HUES64 (cell line): ENCODE measurements around the gene TNFRSF8.

Source experiments
- H3K27ac ChIP-seq: 2 replicates; pipeline ENCODE4 v1.7.0; 2013; ENCODE audit warnings: low read depth, low read length, inconsistent platforms
- H3K27me3 ChIP-seq: 2 replicates; pipeline ENCODE4 v1.6.1; 2013; ENCODE audit warnings: mild to moderate bottlenecking, low read length; ENCODE audit not compliant: insufficient read depth
- H3K36me3 ChIP-seq: 2 replicates; pipeline ENCODE4 v1.6.1; 2013; ENCODE audit warnings: mild to moderate bottlenecking, low read length; ENCODE audit not compliant: insufficient read depth
- H3K4me1 ChIP-seq: 2 replicates; pipeline ENCODE4 v1.6.1; 2013; ENCODE audit warnings: mild to moderate bottlenecking, low read length, moderate library complexity; ENCODE audit not compliant: insufficient read depth
- H3K4me3 ChIP-seq: 2 replicates; pipeline ENCODE4 v1.5.1; 2013; ENCODE audit warnings: mild to moderate bottlenecking, low read length, moderate library complexity
- H3K9ac ChIP-seq: 2 replicates; pipeline ENCODE4 v1.6.1; 2013; ENCODE audit warnings: mild to moderate bottlenecking, low read depth, low read length
- H3K9me3 ChIP-seq: 2 replicates; pipeline ENCODE4 v1.6.1; 2013; ENCODE audit warnings: low read depth, low read length; ENCODE audit not compliant: insufficient read depth
- WGBS: fragments of 150-250, 120-280 bp; methylation state at CpG from one replicate; pipeline ENCODE4 v1.1.7; 2013; ENCODE audit warnings: missing lambda C conversion rate; 5-methylcytosine and 5-hydroxymethylcytosine counted together

The TNFRSF8 gene

GRCh38 chr1:12067900-12068821 is 5.1 kb downstream of the TNFRSF8 start:
- 0 out of 2 replicates have a peak, but pooled peaks cover 5% of the 10 kb centered on the region for H3K36me3 ChIP-seq
- H3K4me1 ChIP-seq, result peaks cover 31% of the 10 kb centered on the region
- H3K9ac ChIP-seq, result no peak overlapping the region
- no peaks in the 10 kb centered on the region for H3K9me3 ChIP-seq
- H3K27me3 ChIP-seq, result peaks cover 17% of the 10 kb centered on the region
- 0 out of 2 replicates have a peak overlapping the region, but pooled peaks have one; percentile 6 for H3K4me3 ChIP-seq
- 24% methylated on average over 12 of the region's 14 CpGs for WGBS
- H3K27ac ChIP-seq, result peak overlapping the region; percentile 78; the same call in 1 of the 2 replicates

- 55% methylated on average over 10 of the region's 10 CpGs for WGBS
- Histone ChIP-seq H3K4me1 (peaks cover 31% of the 10 kb centered on the region), H3K27ac (0 out of 2 replicates have a peak overlapping the region, but pooled peaks have one; percentile 29), H3K36me3 (0 out of 2 replicates have a peak, but pooled peaks cover 5% of the 10 kb centered on the region), H3K9ac (no peak overlapping the region), H3K27me3 (peaks cover 1% of the 10 kb centered on the region; the same call in 1 of the 2 replicates), H3K9me3 (no peaks in the 10 kb centered on the region), H3K4me3 (no peak overlapping the region)
Observed at GRCh38 chr1:12069623-12070244, 6.6 kb downstream of the TNFRSF8 start.

- Histone ChIP-seq H3K9ac (no peak overlapping the region), H3K9me3 (no peaks in the 10 kb centered on the region), H3K4me1 (peaks cover 20% of the 10 kb centered on the region), H3K27me3 (no peaks in the 10 kb centered on the region), H3K4me3 (no peak overlapping the region), H3K27ac (no peak overlapping the region), H3K36me3 (0 out of 2 replicates have a peak, but pooled peaks cover 5% of the 10 kb centered on the region)
- 88% methylated on average over 3 of the region's 3 CpGs for WGBS
Observed at GRCh38 chr1:12071892-12072291, 8.8 kb downstream of the TNFRSF8 start.

DNA sequence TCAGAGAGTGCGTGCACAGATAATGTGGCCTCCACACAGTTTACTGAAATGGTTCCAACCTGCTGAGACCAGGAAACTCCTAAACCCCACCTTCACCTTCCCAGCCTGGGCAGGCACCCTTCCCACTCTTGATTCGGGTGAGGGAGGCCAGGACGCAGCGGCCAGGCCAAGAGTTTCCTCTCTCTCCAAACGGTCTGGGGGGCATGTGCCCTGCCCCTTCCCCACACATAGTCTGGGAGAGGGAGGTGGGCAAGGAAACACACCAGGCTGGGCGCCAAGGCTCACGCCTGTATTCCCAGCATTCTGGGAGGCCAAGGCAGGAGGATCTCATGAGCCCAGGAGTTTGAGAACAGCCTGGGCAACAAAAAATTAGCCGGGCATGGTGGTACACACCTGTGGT is 9.6 kb downstream of the TNFRSF8 start:
- H3K4me1 ChIP-seq, result peaks cover 19% of the 10 kb centered on the region
- H3K27me3 ChIP-seq, result no peaks in the 10 kb centered on the region
- H3K9ac ChIP-seq, result no peak overlapping the region
- H3K9me3 ChIP-seq, result no peaks in the 10 kb centered on the region
- no peak overlapping the region for H3K27ac ChIP-seq
- 0 out of 2 replicates have a peak, but pooled peaks cover 5% of the 10 kb centered on the region for H3K36me3 ChIP-seq
- whole genome bisulfite sequencing, result 94% methylated on average over 8 of the region's 8 CpGs
- no peak overlapping the region for H3K4me3 ChIP-seq

DNA sequence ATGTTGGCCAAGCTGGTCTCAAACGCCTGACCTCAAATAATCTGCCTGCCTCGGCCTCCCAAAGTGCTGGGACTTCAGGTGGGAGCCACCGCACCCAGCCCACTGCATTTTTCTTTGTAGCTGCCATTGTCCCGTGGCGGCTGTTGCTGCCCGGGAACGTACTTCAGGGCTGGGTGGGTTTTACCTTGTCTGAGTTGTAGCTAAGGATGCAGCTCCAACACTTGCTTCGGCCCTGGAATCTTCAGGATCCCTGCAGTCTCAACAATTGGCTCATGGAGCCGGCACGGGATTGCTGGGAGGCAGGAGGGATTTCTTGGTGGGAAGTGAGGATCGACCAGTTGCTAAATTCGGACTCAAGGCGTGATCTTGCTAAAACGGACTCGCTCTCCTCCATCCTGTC is 10.7 kb downstream of the TNFRSF8 start:
- 94% methylated on average over 15 of the region's 15 CpGs for WGBS
- Histone ChIP-seq H3K27ac (no peak overlapping the region), H3K9ac (no peak overlapping the region), H3K36me3 (0 out of 2 replicates have a peak, but pooled peaks cover 5% of the 10 kb centered on the region), H3K27me3 (no peaks in the 10 kb centered on the region), H3K4me3 (no peak overlapping the region), H3K4me1 (peaks cover 10% of the 10 kb centered on the region), H3K9me3 (no peaks in the 10 kb centered on the region)

DNA sequence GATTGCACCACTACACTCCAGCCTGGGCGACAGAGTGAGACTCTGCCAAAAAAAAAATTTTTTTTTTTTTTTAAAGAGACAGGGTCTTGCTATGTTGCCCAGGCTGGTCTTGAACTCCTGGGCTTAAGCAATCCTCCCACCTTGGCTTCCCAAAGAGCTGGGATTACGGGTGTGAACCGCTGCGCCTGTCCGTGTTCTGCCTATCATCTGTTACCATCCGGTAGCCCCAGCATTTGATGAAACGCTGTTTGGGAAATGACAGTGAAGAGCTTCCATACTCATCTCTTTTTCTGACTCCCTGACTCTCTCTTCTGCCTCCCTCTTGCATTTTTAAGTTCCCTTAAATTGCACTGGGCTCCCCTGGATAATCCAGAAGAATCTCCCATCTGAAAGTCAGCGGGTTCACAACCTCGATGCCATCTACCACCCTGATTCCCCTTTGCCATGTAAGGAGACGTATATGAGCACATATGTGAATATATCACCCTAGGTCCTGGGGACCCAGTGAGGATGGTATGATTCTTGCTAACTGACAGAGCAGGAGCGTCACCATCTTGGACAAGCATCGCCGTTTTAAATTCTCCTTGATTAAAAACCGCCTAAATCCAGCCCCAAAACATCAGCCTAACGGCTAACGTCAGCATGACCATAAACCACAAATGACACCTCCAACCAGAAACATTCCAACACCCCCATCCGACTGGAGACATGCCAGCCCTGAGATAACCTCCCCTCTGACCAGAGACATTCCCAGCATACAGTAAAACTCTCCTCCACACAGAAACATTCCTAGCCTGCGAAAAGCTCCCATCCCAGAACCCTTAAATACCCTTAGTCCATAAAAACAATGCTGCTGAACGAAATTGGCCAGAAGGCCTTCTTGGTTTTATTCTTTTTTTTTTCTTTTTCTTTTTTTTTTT is 12.4 kb downstream of the TNFRSF8 start:
- H3K36me3 ChIP-seq, result 0 out of 2 replicates have a peak, but pooled peaks cover 5% of the 10 kb centered on the region
- H3K27ac ChIP-seq, result no peak overlapping the region
- no peak overlapping the region for H3K9ac ChIP-seq
- H3K4me1 ChIP-seq, result peaks cover 9% of the 10 kb centered on the region; the same call in 1 of the 2 replicates
- H3K4me3 ChIP-seq, result no peak overlapping the region
- no peaks in the 10 kb centered on the region for H3K9me3 ChIP-seq
- WGBS, result 91% methylated on average over 19 of the region's 19 CpGs
- H3K27me3 ChIP-seq, result no peaks in the 10 kb centered on the region

DNA sequence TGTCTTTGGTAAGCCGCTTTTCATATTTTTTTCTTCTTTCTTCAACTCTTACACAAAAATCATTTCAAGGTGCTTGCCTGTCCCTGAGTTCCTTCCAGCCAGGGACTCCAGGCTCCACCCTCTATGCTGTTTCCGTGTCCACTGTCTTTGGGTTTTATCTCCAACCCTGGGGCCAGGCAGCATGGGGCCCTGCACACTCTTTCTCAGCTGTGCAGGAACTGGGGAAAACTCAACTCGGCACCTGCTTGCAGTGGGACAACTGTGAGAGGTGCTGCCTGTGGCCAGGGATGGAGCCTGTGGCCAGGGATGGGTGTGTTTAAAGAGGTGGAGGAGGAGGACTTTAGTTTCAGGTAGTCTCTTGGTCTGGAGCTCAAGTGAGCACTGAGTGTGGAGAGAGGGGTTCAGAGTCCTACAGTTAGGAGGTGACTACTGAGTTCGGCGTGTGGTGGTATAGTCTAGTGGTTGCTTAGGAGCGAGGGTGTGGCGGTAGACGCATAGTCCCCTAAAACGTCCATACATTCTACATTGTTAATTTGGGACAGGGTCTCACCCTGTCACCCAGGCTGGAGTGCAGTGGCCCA is 13.4 kb downstream of the TNFRSF8 start:
- H3K4me3 ChIP-seq, result no peak overlapping the region

DNA sequence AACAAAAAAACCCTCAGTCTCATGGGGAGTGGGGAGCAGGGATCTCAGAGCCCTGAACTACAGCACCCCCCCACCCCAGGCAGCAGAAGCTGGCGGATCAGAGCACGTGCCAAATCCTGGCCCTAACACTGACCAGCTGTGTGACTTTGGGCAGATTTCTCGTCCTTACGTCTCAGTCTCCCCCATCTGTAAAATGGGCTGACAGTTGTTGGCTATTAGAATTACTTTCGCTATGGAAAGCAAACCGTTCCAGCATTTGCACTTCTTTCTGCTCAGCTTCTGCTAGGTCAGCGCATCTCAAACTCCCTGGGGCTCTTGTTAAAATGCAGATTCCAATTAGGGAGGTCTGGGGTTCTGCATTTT is 15.5 kb downstream of the TNFRSF8 start:
- Histone ChIP-seq H3K4me1 (peaks cover 9% of the 10 kb centered on the region; the same call in 1 of the 2 replicates), H3K27ac (peak overlapping the region; percentile 76; the same call in 1 of the 2 replicates)

More for the DNA sequence above, 13.4 kb downstream of the TNFRSF8 start:
- Histone ChIP-seq H3K9ac (no peak overlapping the region), H3K27me3 (no peaks in the 10 kb centered on the region), H3K36me3 (0 out of 2 replicates have a peak, but pooled peaks cover 5% of the 10 kb centered on the region), H3K27ac (no peak overlapping the region), H3K9me3 (no peaks in the 10 kb centered on the region), H3K4me1 (peaks cover 9% of the 10 kb centered on the region; the same call in 1 of the 2 replicates)
- WGBS, result 92% methylated on average over 8 of the region's 9 CpGs

GRCh38 chr1:12078938-12079861 is 16.1 kb downstream of the TNFRSF8 start:
- no peaks in the 10 kb centered on the region; the same call in 1 of the 2 replicates for H3K36me3 ChIP-seq
- no peaks in the 10 kb centered on the region for H3K27me3 ChIP-seq
- peaks cover 9% of the 10 kb centered on the region; the same call in 1 of the 2 replicates for H3K4me1 ChIP-seq
- peak overlapping the region; percentile 29; the same call in 1 of the 2 replicates for H3K9ac ChIP-seq
- 19% methylated on average over 22 of the region's 23 CpGs for WGBS
- H3K4me3 ChIP-seq, result peak overlapping the region; percentile 20; the same call in 1 of the 2 replicates
- peak overlapping the region; percentile 76; the same call in 1 of the 2 replicates for H3K27ac ChIP-seq
- no peaks in the 10 kb centered on the region for H3K9me3 ChIP-seq

More for the DNA sequence above, 15.5 kb downstream of the TNFRSF8 start:
- WGBS, result 34% methylated on average over 7 of the region's 7 CpGs
- peak overlapping the region; percentile 20; the same call in 1 of the 2 replicates for H3K4me3 ChIP-seq
- no peaks in the 10 kb centered on the region for H3K27me3 ChIP-seq
- H3K9me3 ChIP-seq, result no peaks in the 10 kb centered on the region
- H3K9ac ChIP-seq, result no peak overlapping the region
- no peaks in the 10 kb centered on the region; the same call in 1 of the 2 replicates for H3K36me3 ChIP-seq
